BJ (cell line): ENCODE results near the gene IQGAP1. TPM values are rescaled to one million over a fixed set of nuclear protein-coding genes. Genes with fewer than 3 reads are reported as not detected.

Experiments
- CTCF ChIA-PET: fragments of 350-600 bp; formaldehyde crosslinking; extraction: SDS; loops from one replicate; lab custom pipeline; 2021; ENCODE audit warnings: antibody characterized with exemption, inconsistent platforms; lab: Yijun Ruan, JAX
- POLR2A ChIA-PET: fragments of 300-600 bp; sonication (Branson Sonifier 250); formaldehyde crosslinking; extraction: SDS; loops from one replicate; lab custom pipeline; 2021; ENCODE audit warnings: antibody characterized with exemption; lab: Charles Lee
- DNase-seq: peaks from one replicate; pipeline ENCODE4 v3.0.0-alpha.2; 2011; ENCODE audit warnings: low read depth
- H3K27me3 ChIP-seq: 2 replicates; pipeline ENCODE4 v1.6.0; 2011; ENCODE audit warnings: low read length; ENCODE audit not compliant: control insufficient read depth, insufficient read depth
- H3K36me3 ChIP-seq: 2 replicates; pipeline ENCODE4 v1.5.1; 2011; ENCODE audit warnings: low read length; ENCODE audit not compliant: control insufficient read depth, insufficient read depth
- H3K4me3 ChIP-seq: 2 replicates; pipeline ENCODE4 v1.5.1; 2011; ENCODE audit warnings: low read depth, mild to moderate bottlenecking, control low read depth, low read length
- CTCF ChIP-seq: IDR thresholded peaks from 2 replicates; pipeline ENCODE4 v1.5.1; 2011; ENCODE audit warnings: low read depth, mild to moderate bottlenecking, control low read depth, inconsistent platforms, low read length, moderate library complexity; ENCODE audit not compliant: insufficient read depth
- polyA plus RNA-seq: library from polyadenylated mRNA; depleted of rRNA; stranded (reverse); fragments of >200 nt; gene quantifications from 2 replicates; pipeline ENCODE4 v1.2.3, GENCODE V29; 2011

Gene IQGAP1
- polyA plus RNA-seq, 1 experiment: 88.7 TPM

DNA sequence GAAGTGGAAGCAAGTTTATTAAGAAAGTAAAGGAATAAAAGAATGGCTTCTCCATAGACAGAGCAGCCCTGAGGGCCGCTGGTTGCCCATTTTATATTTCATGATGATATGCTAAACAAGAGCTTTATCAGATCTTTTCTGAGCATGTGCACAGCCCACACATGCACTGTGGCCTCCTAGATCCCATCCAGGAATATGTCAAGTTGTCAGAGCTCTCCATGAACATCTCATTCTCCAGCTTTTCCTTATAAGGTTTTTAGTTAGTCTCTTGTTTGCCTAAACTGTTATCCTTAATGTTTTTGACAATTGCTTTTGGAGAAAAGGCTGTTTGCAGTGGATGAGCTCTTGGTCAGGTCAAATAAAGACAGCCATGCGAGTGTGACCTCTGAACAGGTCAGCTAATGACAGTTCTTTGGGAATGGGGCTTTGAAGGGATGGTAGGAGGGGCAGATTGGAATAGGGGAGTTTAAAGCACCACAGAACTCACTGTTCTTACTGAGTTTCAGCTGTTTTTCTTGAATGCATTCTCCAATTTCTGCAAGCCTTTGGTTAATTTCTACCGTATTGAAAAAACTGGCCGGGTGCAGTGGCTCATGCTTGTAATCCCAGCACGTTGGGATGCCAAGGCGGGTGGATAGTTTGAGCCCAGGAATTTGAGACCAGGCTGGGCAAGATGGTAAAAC, 72.2 kb downstream of the IQGAP1 start:
- POLR2A ChIA-PET: no interaction called here
- H3K27me3 ChIP-seq: no peaks in the 10 kb centered on the region
- no peak for DNase-seq
- H3K4me3 ChIP-seq: no peak overlapping the region
- H3K36me3 ChIP-seq: peaks cover 9% of the 10 kb centered on the region
- TF ChIP-seq CTCF: no peak
- CTCF ChIA-PET: interaction anchor here (0.8 to 2.6 kb wide), 4 partner anchors 10 to 167 kb away, joined by 3 to 8 read pairs (median 3); no protein-coding TSS in a partner anchor

GRCh38 chr15:90463381-90463780, 75.3 kb downstream of the IQGAP1 start:
- H3K4me3 ChIP-seq: no peak overlapping the region
- POLR2A ChIA-PET: no interaction called here

DNA sequence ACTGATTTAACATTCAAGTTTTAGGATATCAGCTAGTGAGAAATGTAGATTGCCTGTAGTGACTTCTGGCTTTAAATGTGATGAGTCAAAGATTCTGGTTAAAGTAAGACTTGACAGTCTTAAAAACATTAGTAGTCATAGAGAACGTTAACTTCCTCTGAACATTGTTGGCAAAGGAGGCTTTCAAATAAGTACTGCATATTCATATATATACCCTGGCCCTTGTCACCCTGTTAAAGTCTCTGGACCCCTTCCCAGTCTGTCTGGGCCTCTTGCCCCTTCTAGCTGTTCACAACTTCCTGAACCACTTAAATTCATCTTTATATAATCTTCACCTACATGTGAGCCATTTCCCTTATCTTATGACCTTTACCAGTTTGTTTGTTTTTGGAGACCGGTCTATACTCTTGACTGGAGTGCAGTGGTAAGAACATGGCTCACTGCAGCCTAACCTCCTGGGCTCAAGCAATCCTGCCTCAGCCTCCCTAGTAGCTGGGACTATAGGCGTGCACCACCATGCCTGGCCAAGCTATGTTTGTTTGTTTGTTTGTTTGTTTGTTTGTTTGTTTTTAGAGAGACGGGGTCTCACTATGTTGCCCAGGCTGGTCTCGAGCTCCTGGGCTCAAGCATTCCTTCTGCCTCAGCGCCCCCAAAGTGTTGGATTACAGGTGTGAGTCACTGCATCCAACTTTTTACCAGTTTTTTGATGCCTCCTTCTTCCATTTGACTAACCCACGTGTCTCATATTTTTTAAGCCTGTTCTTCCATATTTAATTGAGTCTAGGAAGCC, 77.3 kb downstream of the IQGAP1 start:
- DNase-seq: no peak
- H3K36me3 ChIP-seq: peaks cover 8% of the 10 kb centered on the region
- POLR2A ChIA-PET: no interaction called here
- no peak for TF ChIP-seq CTCF
- CTCF ChIA-PET: interaction anchor here (0.6 to 3.4 kb wide), 7 partner anchors 11 to 467 kb away, joined by 3 to 19 read pairs (median 3); partner anchors contain the start of genes HDDC3 and IQGAP1
- H3K27me3 ChIP-seq: no peaks in the 10 kb centered on the region
- H3K4me3 ChIP-seq: no peak overlapping the region

More at GRCh38 chr15:90463381-90463780, 75.3 kb downstream of the IQGAP1 start:
- CTCF ChIA-PET: interaction anchor here (0.6 to 1.5 kb wide), 4 partner anchors 15 to 143 kb away, joined by 3 to 7 read pairs (median 3); no protein-coding TSS in a partner anchor
- Histone ChIP-seq H3K36me3 (peaks cover 7% of the 10 kb centered on the region), H3K27me3 (no peaks in the 10 kb centered on the region)
- DNase-seq: peak; percentile 23
- no peak for TF ChIP-seq CTCF

DNA sequence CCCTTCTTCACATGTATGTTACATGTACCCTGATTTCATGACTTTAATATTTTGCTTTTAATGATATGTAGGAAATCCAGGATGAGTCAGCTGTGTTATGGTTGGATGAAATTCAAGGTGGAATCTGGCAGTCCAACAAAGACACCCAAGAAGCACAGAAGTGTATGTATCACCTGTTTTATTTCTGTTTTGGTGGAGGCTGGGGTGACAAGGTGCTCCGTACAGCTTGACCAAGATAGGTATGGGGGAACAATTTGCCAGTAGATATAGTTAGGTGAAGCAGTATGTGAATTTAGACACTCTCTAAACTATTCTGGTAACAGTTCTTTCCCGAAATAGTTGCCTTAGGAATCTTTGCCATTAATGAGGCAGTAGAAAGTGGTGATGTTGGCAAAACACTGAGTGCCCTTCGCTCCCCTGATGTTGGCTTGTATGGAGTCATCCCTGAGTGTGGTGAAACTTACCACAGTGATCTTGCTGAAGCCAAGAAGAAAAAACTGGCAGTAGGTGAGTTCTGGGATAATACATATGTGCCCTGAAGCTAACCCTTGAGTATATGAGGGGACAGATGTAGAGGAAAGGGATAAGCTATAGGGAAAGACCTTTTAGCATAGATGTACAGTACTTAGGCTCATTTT, 78.0 kb downstream of the IQGAP1 start:
- no peak for DNase-seq
- peaks cover 9% of the 10 kb centered on the region for H3K36me3 ChIP-seq

More for the DNA sequence above, 78.0 kb downstream of the IQGAP1 start:
- no peaks in the 10 kb centered on the region for H3K27me3 ChIP-seq
- no peak overlapping the region for H3K4me3 ChIP-seq
- ChIA-PET CTCF (interaction anchor here (0.7 to 3.4 kb wide), 7 partner anchors 11 to 146 kb away, joined by 3 to 19 read pairs (median 4); no protein-coding TSS in a partner anchor), POLR2A (no interaction called here)
- no peak for TF ChIP-seq CTCF
